Measurements from ENCODE around the gene MEAF6. TPM values are rescaled to one million over a fixed set of nuclear protein-coding genes. Genes with fewer than 3 reads are reported as not detected.

Gene MEAF6
- total RNA-seq, 1 donor from 2014 or later = 64.5 TPM

DNA sequence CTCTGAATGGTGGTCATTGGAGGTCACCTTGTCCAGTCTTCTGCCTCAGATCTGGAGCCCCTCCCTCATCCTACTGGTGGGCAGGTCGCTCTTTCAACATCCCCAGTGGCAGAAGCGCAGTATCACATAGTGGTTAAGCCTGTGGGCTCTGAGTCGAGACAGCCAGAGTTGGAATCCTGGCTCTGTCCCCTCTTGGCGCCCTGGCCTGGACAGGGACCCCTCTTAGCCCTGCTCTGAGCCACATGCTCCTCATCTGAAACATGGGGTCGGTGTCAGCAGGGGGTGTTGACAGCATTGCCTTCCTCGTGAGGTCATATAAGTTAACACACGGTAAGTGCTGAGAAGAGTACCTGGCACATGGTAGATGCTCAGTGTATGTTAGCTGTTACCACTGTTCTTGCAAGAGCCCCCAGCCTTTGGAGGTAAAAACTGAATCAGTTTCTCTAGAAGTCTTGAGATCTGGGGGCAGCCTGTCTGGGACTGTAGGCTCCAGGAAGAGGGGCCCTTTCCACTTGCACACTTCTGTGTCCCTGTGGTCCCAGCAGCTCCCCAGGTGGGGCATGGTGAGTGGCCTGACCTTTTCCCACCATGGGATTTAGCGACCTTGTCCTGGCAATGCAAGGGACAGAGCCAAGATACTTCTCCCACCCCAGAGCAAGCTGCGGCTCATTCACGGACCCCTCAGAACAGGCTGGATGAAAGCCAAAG, 33.8 kb downstream of the MEAF6 start:
- ATAC-seq (no peak), DNase-seq (no peak)
- intact Hi-C loops (cut with DNase I) = no loop called here
- Histone ChIP-seq H3K27ac (peak overlapping the region; percentile 91), H3K4me1 (peaks cover 81% of the 10 kb centered on the region), H3K36me3 (peaks cover 56% of the 10 kb centered on the region), H3K27me3 (no peaks in the 10 kb centered on the region), H3K9me3 (no peaks in the 10 kb centered on the region), H3K4me3 (no peak overlapping the region)
- TF ChIP-seq, protein P1, sequence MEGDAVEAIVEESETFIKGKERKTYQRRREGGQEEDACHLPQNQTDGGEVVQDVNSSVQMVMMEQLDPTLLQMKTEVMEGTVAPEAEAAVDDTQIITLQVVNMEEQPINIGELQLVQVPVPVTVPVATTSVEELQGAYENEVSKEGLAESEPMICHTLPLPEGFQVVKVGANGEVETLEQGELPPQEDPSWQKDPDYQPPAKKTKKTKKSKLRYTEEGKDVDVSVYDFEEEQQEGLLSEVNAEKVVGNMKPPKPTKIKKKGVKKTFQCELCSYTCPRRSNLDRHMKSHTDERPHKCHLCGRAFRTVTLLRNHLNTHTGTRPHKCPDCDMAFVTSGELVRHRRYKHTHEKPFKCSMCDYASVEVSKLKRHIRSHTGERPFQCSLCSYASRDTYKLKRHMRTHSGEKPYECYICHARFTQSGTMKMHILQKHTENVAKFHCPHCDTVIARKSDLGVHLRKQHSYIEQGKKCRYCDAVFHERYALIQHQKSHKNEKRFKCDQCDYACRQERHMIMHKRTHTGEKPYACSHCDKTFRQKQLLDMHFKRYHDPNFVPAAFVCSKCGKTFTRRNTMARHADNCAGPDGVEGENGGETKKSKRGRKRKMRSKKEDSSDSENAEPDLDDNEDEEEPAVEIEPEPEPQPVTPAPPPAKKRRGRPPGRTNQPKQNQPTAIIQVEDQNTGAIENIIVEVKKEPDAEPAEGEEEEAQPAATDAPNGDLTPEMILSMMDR (IDR thresholded peaks at IDR 0.05) = no peak

- DNase-seq (no peak), ATAC-seq (no peak)
- peak overlapping the region; percentile 86 for H3K4me3 ChIP-seq
- H3K36me3 ChIP-seq = peaks cover 58% of the 10 kb centered on the region
- H3K27ac ChIP-seq = peak overlapping the region; percentile 91
- TF ChIP-seq, protein P1 (IDR thresholded peaks at IDR 0.05) = no peak
- H3K4me1 ChIP-seq = peaks cover 81% of the 10 kb centered on the region
- H3K9me3 ChIP-seq = no peaks in the 10 kb centered on the region
- intact Hi-C loops (cut with DNase I) = no loop called here
- H3K27me3 ChIP-seq = no peaks in the 10 kb centered on the region
These were observed 34.5 kb downstream of the MEAF6 start for GRCh38 chr1:37480125-37480466.

- TF ChIP-seq, protein P1 (IDR thresholded peaks at IDR 0.05) = no peak
- Histone ChIP-seq H3K27ac (peak overlapping the region; percentile 91), H3K4me1 (peaks cover 77% of the 10 kb centered on the region), H3K27me3 (no peaks in the 10 kb centered on the region), H3K36me3 (peaks cover 56% of the 10 kb centered on the region), H3K4me3 (peak overlapping the region; percentile 86), H3K9me3 (no peaks in the 10 kb centered on the region)
- ATAC-seq (peak; percentile 86), DNase-seq (peak; percentile 97)
- intact Hi-C loops (cut with DNase I) = no loop called here
These were observed 35.1 kb downstream of the MEAF6 start for GRCh38 chr1:37479255-37480124.

DNA sequence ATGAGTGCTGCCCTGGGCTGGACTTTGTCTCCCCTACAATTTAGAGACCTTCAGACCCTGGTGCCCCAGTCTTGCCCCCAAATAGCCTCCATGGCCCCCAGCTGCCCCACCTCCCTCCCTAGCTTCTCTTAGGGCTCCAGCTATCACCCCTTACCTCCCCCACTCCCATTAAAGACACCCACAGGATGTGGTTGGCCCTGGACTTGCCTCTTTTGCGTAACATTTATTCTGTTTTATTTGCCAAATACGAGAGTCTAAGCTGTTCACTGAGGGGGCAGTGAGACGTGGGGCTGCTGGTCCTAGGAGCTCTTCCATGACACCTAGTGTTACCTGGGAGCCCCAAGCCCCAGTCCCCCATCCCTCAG, 35.7 kb downstream of the MEAF6 start:
- no peaks in the 10 kb centered on the region for H3K9me3 ChIP-seq
- TF ChIP-seq, protein P1 (IDR thresholded peaks at IDR 0.05) = no peak
- peak overlapping the region; percentile 86 for H3K4me3 ChIP-seq
- peak overlapping the region; percentile 91 for H3K27ac ChIP-seq
- H3K4me1 ChIP-seq = peaks cover 71% of the 10 kb centered on the region
- peaks cover 50% of the 10 kb centered on the region for H3K36me3 ChIP-seq
- DNase-seq (no peak), ATAC-seq (no peak)
- intact Hi-C loops (cut with DNase I) = no loop called here
- no peaks in the 10 kb centered on the region for H3K27me3 ChIP-seq

- TF ChIP-seq, protein P1 (IDR thresholded peaks at IDR 0.05) = no peak
- intact Hi-C loops (cut with DNase I) = no loop called here
- peaks cover 70% of the 10 kb centered on the region for H3K4me1 ChIP-seq
- peak overlapping the region; percentile 86 for H3K4me3 ChIP-seq
- ATAC-seq = no peak
- H3K27ac ChIP-seq = peak overlapping the region; percentile 91
- H3K9me3 ChIP-seq = no peaks in the 10 kb centered on the region
- peaks cover 46% of the 10 kb centered on the region for H3K36me3 ChIP-seq
- no peak for DNase-seq
- no peaks in the 10 kb centered on the region for H3K27me3 ChIP-seq
These were observed 36.1 kb downstream of the MEAF6 start for GRCh38 chr1:37478451-37478881.
